OCI-LY3 (cell line): ENCODE data around the gene PON3.

Source experiments
- H2AFZ ChIP-seq: fragments of 200-600, 300-600 bp; shearing (Covaris generic); 2 replicates; pipeline ENCODE4 v1.6.0; 2014; ENCODE audit warnings: antibody characterized with exemption, low read depth, low read length
- H3K27ac ChIP-seq: fragments of 200-600, 300-600 bp; sonication (generic); 2 replicates; pipeline ENCODE4 v1.5.1; 2014; ENCODE audit warnings: mild to moderate bottlenecking, low read length, moderate library complexity, mixed read lengths
- H3K27me3 ChIP-seq: fragments of 200-600, 300-600 bp; sonication (generic); 2 replicates; pipeline ENCODE4 v1.6.1; 2014; ENCODE audit warnings: low read depth, low read length, mixed read lengths
- H3K36me3 ChIP-seq: fragments of 200-600, 300-600 bp; sonication (generic); replicated peaks from 2 replicates; pipeline ENCODE3; 2014; ENCODE audit warnings: low read depth, low read length, mixed read lengths
- H3K4me1 ChIP-seq: fragments of 300-600, 200-600 bp; sonication (generic); 2 replicates; pipeline ENCODE4 v1.6.1; 2014; ENCODE audit warnings: low read length, mixed read lengths
- H3K4me2 ChIP-seq: fragments of 200-600, 300-600 bp; sonication (generic); 2 replicates; pipeline ENCODE4 v1.6.1; 2014; ENCODE audit warnings: low read length, mixed read lengths
- H3K4me3 ChIP-seq: fragments of 300-600, 200-600 bp; sonication (generic); 2 replicates; pipeline ENCODE4 v1.5.1; 2014; ENCODE audit warnings: antibody characterized with exemption, mild to moderate bottlenecking, low read length, moderate library complexity
- H3K79me2 ChIP-seq: fragments of 300-600, 200-600 bp; shearing (Covaris generic); 2 replicates; pipeline ENCODE4 v1.6.1; 2014; ENCODE audit warnings: mild to moderate bottlenecking, low read length, mixed read lengths
- H3K9ac ChIP-seq: fragments of 300-600, 200-600 bp; shearing (Covaris generic); 2 replicates; pipeline ENCODE4 v1.6.0; 2014; ENCODE audit warnings: mild to moderate bottlenecking, low read length, moderate library complexity
- H3K9me3 ChIP-seq: fragments of 200-600, 300-600 bp; shearing (Covaris generic); 2 replicates; pipeline ENCODE4 v1.6.1; 2014; ENCODE audit warnings: low read length, mixed read lengths; ENCODE audit not compliant: insufficient read depth
- H4K20me1 ChIP-seq: fragments of 200-600, 300-600 bp; sonication (generic); 2 replicates; pipeline ENCODE4 v1.6.1; 2016; ENCODE audit warnings: low read length, mixed read lengths; ENCODE audit not compliant: insufficient read depth
- CTCF ChIP-seq: fragments of 200-600, 300-600 bp; sonication (generic); IDR thresholded peaks from 2 replicates; pipeline ENCODE4 v1.5.1; 2014; ENCODE audit warnings: antibody characterized with exemption, low read length, low read depth
- EZH2phosphoT487 ChIP-seq: fragments of 200-600 bp; shearing (Covaris generic); IDR thresholded peaks from 2 replicates; pipeline ENCODE4 v1.6.1; 2018; ENCODE audit warnings: antibody characterized with exemption, mixed run types, low read depth

PON3 gene

DNA sequence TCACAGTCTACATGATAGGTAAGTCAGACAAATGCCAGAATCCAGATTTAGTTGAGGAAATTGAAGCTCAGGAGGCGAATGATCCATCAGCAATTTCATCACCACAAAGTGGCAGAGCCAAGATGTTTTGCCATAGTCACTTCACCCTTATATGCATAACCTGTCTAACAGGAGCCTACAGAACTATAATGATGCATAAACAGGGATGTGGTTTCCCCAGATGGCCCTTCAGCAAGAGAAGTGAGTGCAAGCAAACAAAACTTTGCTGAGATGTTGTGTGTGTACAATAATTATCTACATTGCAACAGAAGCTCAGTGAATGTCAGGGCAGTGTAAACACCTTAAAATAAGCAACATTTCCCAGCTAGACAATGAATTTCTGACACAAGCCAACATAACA, 28.6 kb downstream of the PON3 start:
- H3K27me3 ChIP-seq = no peaks in the 10 kb centered on the region
- no peaks in the 10 kb centered on the region for H3K79me2 ChIP-seq
- no peak overlapping the region for H3K4me2 ChIP-seq
- H3K9ac ChIP-seq = no peak overlapping the region
- no peak for TF ChIP-seq EZH2phosphoT487
- TF ChIP-seq CTCF = no peak
- no peak overlapping the region for H2AFZ ChIP-seq
- no peaks in the 10 kb centered on the region for H4K20me1 ChIP-seq
- no peaks in the 10 kb centered on the region for H3K4me1 ChIP-seq
- H3K9me3 ChIP-seq = no peaks in the 10 kb centered on the region
- H3K36me3 ChIP-seq = no peaks in the 10 kb centered on the region
- H3K4me3 ChIP-seq = no peak overlapping the region
- H3K27ac ChIP-seq = no peak overlapping the region

- H3K4me2 ChIP-seq = no peak overlapping the region
- no peaks in the 10 kb centered on the region for H3K4me1 ChIP-seq
- H2AFZ ChIP-seq = no peak overlapping the region
- H3K27me3 ChIP-seq = no peaks in the 10 kb centered on the region
- H3K36me3 ChIP-seq = no peaks in the 10 kb centered on the region
- TF ChIP-seq EZH2phosphoT487 (no peak), CTCF (no peak)
- H3K4me3 ChIP-seq = no peak overlapping the region
- no peaks in the 10 kb centered on the region for H4K20me1 ChIP-seq
- no peak overlapping the region for H3K9ac ChIP-seq
- H3K9me3 ChIP-seq = no peaks in the 10 kb centered on the region
- H3K79me2 ChIP-seq = no peaks in the 10 kb centered on the region
- H3K27ac ChIP-seq = no peak overlapping the region
Measured at GRCh38 chr7:95365151-95365550, 31.0 kb downstream of the PON3 start.

DNA sequence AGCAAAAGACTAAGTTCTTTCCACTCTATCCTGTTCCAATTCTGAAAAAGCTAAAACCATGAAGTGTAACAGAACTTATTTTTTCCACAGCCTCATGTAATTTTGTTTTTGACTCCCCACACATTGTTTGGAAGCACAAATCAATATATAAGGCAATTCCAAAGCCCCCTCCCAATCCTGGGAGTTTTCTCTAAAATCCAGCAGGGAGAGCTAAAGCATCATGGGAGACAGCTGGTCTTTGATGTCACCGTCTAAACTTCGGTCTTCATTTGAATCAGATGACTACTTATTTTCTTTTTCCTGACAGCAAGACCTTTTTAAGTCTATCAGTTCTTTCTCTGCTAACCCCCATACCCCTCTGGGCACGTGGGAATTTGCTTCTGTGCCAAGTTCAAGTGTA, 38.6 kb downstream of the PON3 start:
- H4K20me1 ChIP-seq = no peaks in the 10 kb centered on the region
- H3K4me3 ChIP-seq = no peak overlapping the region
- H3K9ac ChIP-seq = no peak overlapping the region
- no peaks in the 10 kb centered on the region for H3K4me1 ChIP-seq
- no peaks in the 10 kb centered on the region for H3K79me2 ChIP-seq
- no peaks in the 10 kb centered on the region for H3K36me3 ChIP-seq
- H3K27ac ChIP-seq = no peak overlapping the region
- no peaks in the 10 kb centered on the region for H3K27me3 ChIP-seq
- no peaks in the 10 kb centered on the region for H3K9me3 ChIP-seq
- no peak overlapping the region for H2AFZ ChIP-seq
- TF ChIP-seq EZH2phosphoT487 (no peak), CTCF (no peak)
- no peak overlapping the region for H3K4me2 ChIP-seq

DNA sequence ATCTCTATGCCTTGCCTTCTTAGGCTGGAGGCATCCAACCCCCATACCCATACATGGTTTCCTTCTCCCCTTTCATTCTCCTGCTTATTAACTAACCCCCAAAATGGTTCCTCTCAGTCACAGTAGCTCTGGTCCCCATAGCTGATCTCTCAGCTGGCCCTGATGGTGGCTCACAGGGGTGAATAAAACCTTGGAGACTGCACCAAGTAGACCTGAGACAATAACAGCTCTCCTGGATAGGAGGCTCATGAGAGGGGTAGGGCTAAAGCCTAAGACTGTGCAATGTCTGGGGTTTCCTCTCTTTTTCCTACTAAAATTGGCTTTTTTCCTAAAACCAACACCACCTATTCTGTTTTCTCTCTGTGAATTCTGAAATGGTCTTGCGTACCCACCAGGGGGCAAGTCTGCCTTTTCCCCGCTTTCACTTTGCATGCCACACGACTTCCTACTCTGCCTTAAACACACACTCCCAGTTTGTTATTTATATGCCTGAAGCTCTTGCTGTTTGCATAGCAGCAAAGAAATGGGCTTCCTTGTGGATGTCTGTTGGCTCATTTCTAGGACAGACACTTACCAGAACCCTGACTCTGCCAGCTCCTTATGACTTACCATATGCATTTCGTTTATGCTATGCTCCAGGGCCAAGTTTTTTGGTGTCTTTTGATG, 53.4 kb downstream of the PON3 start:
- no peaks in the 10 kb centered on the region for H3K9me3 ChIP-seq
- no peak overlapping the region for H2AFZ ChIP-seq

More for the DNA sequence above, 53.4 kb downstream of the PON3 start:
- H3K4me2 ChIP-seq = no peak overlapping the region
- no peaks in the 10 kb centered on the region for H3K79me2 ChIP-seq
- no peaks in the 10 kb centered on the region for H3K27me3 ChIP-seq
- H3K27ac ChIP-seq = no peak overlapping the region
- TF ChIP-seq EZH2phosphoT487 = no peak
- TF ChIP-seq CTCF = no peak
- H3K4me3 ChIP-seq = no peak overlapping the region
- peaks cover 5% of the 10 kb centered on the region; the same call in 1 of the 2 replicates for H3K4me1 ChIP-seq
- no peak overlapping the region for H3K9ac ChIP-seq
- no peaks in the 10 kb centered on the region for H3K36me3 ChIP-seq
- H4K20me1 ChIP-seq = no peaks in the 10 kb centered on the region
